ENCODE measurements around the gene PHF19. TPM values are rescaled to one million over a fixed set of nuclear protein-coding genes. Genes with fewer than 3 reads are reported as not detected.

Gene PHF19
- total RNA-seq, 1 donor from 2014 or later = 55.3 TPM

DNA sequence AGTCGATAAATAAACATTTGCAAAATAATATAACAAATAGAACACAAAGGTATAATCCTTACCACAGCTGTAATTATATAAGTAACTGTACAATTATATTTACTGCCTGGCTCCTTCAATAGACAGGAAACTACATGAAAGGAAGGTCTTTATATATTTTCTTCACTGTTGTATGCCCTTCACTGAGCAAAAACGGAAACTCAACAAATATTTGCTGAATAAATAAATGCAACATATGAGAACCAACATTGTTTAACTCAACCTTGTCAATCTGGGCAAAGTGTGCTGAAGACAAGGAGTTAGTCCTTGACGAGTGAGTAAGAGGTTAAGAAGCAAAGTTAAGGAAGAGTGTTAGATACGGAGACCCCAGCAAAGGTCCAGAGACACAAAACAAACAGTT is 56.9 kb downstream of the PHF19 start:
- TF ChIP-seq, protein P1, sequence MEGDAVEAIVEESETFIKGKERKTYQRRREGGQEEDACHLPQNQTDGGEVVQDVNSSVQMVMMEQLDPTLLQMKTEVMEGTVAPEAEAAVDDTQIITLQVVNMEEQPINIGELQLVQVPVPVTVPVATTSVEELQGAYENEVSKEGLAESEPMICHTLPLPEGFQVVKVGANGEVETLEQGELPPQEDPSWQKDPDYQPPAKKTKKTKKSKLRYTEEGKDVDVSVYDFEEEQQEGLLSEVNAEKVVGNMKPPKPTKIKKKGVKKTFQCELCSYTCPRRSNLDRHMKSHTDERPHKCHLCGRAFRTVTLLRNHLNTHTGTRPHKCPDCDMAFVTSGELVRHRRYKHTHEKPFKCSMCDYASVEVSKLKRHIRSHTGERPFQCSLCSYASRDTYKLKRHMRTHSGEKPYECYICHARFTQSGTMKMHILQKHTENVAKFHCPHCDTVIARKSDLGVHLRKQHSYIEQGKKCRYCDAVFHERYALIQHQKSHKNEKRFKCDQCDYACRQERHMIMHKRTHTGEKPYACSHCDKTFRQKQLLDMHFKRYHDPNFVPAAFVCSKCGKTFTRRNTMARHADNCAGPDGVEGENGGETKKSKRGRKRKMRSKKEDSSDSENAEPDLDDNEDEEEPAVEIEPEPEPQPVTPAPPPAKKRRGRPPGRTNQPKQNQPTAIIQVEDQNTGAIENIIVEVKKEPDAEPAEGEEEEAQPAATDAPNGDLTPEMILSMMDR (IDR thresholded peaks at IDR 0.05) = no peak
- ATAC-seq (ENCODE audit: low read depth) = no peak
- POLR2A ChIA-PET = no interaction called here
- H3K27ac Mint-ChIP-seq = no peak overlapping the region
- no peaks in the 10 kb centered on the region for H3K9me3 Mint-ChIP-seq
- CTCF ChIA-PET = no interaction called here
- peaks cover 82% of the 10 kb centered on the region for H3K36me3 Mint-ChIP-seq (ENCODE audit: low read depth)
- no peaks in the 10 kb centered on the region for H3K4me1 Mint-ChIP-seq
- no peaks in the 10 kb centered on the region for H3K27me3 Mint-ChIP-seq
- intact Hi-C loops (cut with micrococcal nuclease) = no loop called here
- H3K4me3 Mint-ChIP-seq = no peak overlapping the region
- DNase-seq = no peak

DNA sequence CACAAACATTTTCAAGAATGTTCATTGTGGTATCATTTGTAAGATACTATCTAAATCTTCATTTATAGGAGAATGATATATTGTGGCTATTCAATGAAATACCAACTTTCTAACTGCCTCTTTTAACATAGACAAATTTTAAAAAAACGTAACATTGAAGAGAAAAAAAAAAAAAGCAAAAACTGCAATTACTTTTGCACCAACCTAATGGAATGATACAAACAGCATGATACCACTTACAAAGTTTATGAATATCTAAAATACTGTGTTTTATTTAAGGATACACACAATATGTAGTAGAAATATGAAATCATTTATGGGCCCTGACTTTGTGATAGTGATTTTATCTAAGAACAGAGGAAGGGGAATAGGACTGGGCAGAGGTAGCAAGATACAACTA is 58.4 kb downstream of the PHF19 start:
- intact Hi-C loops (cut with micrococcal nuclease) = no loop called here
- ChIA-PET POLR2A (no interaction called here), CTCF (no interaction called here)
- H3K4me1 Mint-ChIP-seq = no peaks in the 10 kb centered on the region
- H3K36me3 Mint-ChIP-seq (ENCODE audit: low read depth) = peaks cover 72% of the 10 kb centered on the region
- H3K27ac Mint-ChIP-seq = no peak overlapping the region
- ATAC-seq (ENCODE audit: low read depth) (no peak), DNase-seq (no peak)
- H3K4me3 Mint-ChIP-seq = no peak overlapping the region
- TF ChIP-seq, protein P1 (IDR thresholded peaks at IDR 0.05) = no peak
- no peaks in the 10 kb centered on the region for H3K27me3 Mint-ChIP-seq
- H3K9me3 Mint-ChIP-seq = no peaks in the 10 kb centered on the region

DNA sequence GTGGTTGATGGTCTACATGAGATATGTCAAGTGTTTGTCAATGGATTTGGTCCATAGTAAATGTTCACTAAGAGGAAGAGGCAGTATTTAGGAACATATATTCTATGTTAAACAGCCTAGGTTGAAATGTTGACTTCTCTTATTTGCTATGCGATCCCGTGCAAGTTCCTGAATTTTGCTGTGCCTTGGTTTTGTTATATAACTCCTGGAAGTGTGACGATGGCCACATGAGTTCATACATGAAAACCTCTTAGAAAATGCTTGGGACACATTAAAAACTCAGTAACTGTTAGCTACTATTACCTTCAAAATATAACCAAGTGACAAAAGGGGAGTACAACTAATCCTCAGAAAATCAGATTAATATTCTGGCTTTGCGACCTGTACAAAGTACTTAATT is 61.9 kb downstream of the PHF19 start:
- no peaks in the 10 kb centered on the region for H3K27me3 Mint-ChIP-seq
- no peak for ATAC-seq (ENCODE audit: low read depth)
- no peak for DNase-seq
- no peak overlapping the region for H3K4me3 Mint-ChIP-seq
- intact Hi-C loops (cut with micrococcal nuclease) = no loop called here
- TF ChIP-seq, protein P1 (IDR thresholded peaks at IDR 0.05) = no peak
- peaks cover 49% of the 10 kb centered on the region for H3K36me3 Mint-ChIP-seq (ENCODE audit: low read depth)
- H3K27ac Mint-ChIP-seq = no peak overlapping the region
- ChIA-PET CTCF (no interaction called here), POLR2A (no interaction called here)
- H3K4me1 Mint-ChIP-seq = no peaks in the 10 kb centered on the region
- peaks cover 6% of the 10 kb centered on the region for H3K9me3 Mint-ChIP-seq

DNA sequence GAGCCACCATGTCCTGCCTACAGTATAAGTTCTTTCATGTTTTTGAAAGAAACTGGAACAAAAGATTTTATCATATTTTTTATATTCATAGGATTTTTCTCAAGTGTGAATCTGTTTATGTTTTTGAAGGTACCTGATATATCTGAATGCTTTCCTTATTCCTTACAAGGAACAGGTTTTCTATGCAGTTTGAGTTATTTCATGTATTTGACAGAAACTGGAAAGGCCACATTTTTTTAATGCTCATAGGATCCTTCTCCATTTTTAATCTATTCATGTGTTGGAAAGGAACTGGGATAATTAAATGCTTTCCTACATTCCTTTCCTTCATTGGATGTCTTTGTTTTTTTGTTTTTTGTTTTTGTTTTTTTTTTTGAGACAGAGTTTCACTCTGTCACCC is 68.1 kb downstream of the PHF19 start:
- ATAC-seq (ENCODE audit: low read depth) (no peak), DNase-seq (no peak)
- Mint-ChIP-seq H3K4me3 (no peak overlapping the region), H3K9me3 (peaks cover 39% of the 10 kb centered on the region), H3K27me3 (no peaks in the 10 kb centered on the region), H3K27ac (no peak overlapping the region), H3K4me1 (no peaks in the 10 kb centered on the region), H3K36me3 (ENCODE audit: low read depth) (peaks cover 29% of the 10 kb centered on the region)
- TF ChIP-seq, protein P1 (IDR thresholded peaks at IDR 0.05) = no peak
- POLR2A ChIA-PET = no interaction called here
- CTCF ChIA-PET = no interaction called here
- intact Hi-C loops (cut with micrococcal nuclease) = no loop called here

DNA sequence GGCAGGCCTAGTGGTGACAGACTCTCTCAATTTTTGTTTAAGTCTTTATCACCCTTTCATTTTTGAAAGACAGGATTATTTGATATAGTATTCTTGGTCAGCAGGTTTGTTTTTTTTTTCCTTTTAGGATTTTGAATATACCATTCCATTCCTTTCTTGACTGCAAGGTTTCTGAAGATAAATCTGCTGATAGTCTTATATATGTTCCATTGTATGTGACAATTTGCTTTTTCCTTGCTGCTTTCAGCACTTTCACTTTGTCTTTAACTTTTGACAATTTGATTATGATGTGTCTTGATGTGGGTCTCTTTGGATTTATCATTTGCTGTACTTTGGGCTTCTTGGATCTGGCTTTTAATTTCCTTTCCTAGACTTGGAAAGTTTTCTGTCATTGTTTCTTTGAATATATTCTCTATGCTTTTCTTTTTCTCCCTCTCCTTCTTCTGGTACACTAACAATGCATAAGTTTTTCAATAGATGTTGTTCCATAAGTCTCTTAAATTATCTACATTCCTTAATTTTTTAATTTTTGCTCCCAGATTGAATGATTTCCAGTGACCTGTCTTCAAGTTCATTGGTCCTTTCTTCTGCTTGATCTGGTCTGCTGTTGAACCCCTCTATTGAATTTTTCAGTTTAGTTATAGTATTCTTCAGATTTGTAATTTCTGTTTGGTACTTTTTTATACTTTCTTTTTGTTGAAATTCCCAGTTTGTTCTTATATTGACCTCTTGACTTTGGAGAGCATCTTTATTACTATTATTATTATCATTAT is 69.2 kb downstream of the PHF19 start:
- ChIA-PET CTCF (no interaction called here), POLR2A (no interaction called here)
- Mint-ChIP-seq H3K9me3 (peaks cover 39% of the 10 kb centered on the region), H3K27me3 (no peaks in the 10 kb centered on the region), H3K4me1 (no peaks in the 10 kb centered on the region), H3K27ac (no peak overlapping the region), H3K36me3 (ENCODE audit: low read depth) (peaks cover 29% of the 10 kb centered on the region), H3K4me3 (no peak overlapping the region)
- intact Hi-C loops (cut with micrococcal nuclease) = no loop called here
- DNase-seq (no peak), ATAC-seq (ENCODE audit: low read depth) (no peak)
- TF ChIP-seq, protein P1 (IDR thresholded peaks at IDR 0.05) = no peak

Other genes with a start within 250 kb of the PHF19 start
- gene MEGF9, start 162.7 kb downstream of the PHF19 start, total RNA-seq = 8.5 and 9.0 TPM in 2 replicates
- 70.4 and 77.9 TPM in 2 replicates for gene FBXW2, start 83.8 kb downstream of the PHF19 start, total RNA-seq
- gene PSMD5, start 34.3 kb downstream of the PHF19 start, total RNA-seq = 34.8 and 38.9 TPM in 2 replicates
- gene TRAF1, start 49.6 kb upstream of the PHF19 start, total RNA-seq = 115 and 130 TPM in 2 replicates
- 3.2 and 3.5 TPM in 2 replicates for gene C5, start 173.1 kb upstream of the PHF19 start, total RNA-seq
- gene CNTRL, start 197.8 kb upstream of the PHF19 start, total RNA-seq = 98.4 and 110 TPM in 2 replicates

Data from activated B cell treated with CpG ODN at 0.5 μM for 24 hours (primary cell).